ENCODE data around the gene GLRX3.

DNA sequence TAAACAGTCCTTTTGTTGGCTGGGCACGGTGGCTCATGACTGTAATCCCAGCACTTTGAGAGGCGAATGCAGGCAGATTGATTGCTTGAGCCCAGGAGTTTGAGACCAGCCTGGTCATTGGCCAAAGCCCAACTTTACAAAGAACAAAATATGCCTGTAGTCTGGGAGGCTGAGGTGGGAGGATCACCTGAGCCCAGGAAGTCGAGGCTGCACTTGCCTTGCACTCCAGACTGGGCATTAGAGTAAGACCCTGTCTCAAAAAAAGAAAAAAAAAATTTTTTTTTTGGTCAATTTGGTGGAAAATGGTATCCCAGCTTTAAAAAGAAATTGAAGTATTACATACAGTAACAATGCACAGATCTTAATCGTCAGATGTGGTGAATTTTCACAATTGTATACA lies 4.8 kb downstream of the GLRX3 start:
- TF ChIP-seq, protein P1, sequence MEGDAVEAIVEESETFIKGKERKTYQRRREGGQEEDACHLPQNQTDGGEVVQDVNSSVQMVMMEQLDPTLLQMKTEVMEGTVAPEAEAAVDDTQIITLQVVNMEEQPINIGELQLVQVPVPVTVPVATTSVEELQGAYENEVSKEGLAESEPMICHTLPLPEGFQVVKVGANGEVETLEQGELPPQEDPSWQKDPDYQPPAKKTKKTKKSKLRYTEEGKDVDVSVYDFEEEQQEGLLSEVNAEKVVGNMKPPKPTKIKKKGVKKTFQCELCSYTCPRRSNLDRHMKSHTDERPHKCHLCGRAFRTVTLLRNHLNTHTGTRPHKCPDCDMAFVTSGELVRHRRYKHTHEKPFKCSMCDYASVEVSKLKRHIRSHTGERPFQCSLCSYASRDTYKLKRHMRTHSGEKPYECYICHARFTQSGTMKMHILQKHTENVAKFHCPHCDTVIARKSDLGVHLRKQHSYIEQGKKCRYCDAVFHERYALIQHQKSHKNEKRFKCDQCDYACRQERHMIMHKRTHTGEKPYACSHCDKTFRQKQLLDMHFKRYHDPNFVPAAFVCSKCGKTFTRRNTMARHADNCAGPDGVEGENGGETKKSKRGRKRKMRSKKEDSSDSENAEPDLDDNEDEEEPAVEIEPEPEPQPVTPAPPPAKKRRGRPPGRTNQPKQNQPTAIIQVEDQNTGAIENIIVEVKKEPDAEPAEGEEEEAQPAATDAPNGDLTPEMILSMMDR (IDR thresholded peaks at IDR 0.05): no peak
- no peak for TF ChIP-seq EZH2 (IDR thresholded peaks at IDR 0.05; ENCODE audit: borderline replicate concordance, insufficient read depth, low read depth, low read length, poor library complexity, severe bottlenecking)
